ENCODE measurements around the gene TBL1X. TPM values are rescaled to one million over a fixed set of nuclear protein-coding genes. Genes with fewer than 3 reads are reported as not detected.

The TBL1X gene
- total and polyA plus RNA-seq, 12 donors: 5.0 to 256 (median 28.1) TPM

DNA sequence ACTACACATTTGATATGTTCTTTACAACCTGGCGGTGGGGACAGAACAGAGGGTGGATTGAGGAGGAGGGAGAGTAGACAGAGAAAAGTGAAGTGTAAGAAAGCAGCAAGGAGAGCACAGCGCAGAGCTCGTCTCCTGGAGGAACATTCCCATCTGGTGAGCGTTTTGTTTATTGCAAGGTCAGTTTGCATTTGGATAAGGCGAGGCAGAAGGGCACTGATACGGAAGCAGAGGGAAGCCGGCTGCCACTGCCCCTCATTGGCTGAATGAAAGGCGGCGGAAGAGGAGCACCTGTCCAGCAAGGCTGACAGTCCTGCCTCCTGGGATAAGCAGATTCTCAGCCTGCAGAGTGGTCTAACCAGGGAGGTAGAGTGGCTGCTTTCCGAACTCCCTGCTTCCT is 217.6 kb downstream of the TBL1X start:
- Histone ChIP-seq H3K27me3 (no peaks in the 10 kb centered on the region), H3K9me3 (replicated peaks in 1 of 3) (no peaks in the 10 kb centered on the region), H3K4me1 (replicated peaks in 1 of 2) (peaks cover 0 to 3% of the 10 kb centered on the region in 2 donors), H3K27ac (no peak overlapping the region), H3K4me3 (no peak overlapping the region), H3K36me3 (replicated peaks in 1 of 2) (no peaks in the 10 kb centered on the region)
- DNase-seq: peak in 1 of 7 donors; percentile 1
- TF ChIP-seq POLR2A (IDR thresholded peaks at IDR 0.05): no peak
- TF ChIP-seq, protein P1, sequence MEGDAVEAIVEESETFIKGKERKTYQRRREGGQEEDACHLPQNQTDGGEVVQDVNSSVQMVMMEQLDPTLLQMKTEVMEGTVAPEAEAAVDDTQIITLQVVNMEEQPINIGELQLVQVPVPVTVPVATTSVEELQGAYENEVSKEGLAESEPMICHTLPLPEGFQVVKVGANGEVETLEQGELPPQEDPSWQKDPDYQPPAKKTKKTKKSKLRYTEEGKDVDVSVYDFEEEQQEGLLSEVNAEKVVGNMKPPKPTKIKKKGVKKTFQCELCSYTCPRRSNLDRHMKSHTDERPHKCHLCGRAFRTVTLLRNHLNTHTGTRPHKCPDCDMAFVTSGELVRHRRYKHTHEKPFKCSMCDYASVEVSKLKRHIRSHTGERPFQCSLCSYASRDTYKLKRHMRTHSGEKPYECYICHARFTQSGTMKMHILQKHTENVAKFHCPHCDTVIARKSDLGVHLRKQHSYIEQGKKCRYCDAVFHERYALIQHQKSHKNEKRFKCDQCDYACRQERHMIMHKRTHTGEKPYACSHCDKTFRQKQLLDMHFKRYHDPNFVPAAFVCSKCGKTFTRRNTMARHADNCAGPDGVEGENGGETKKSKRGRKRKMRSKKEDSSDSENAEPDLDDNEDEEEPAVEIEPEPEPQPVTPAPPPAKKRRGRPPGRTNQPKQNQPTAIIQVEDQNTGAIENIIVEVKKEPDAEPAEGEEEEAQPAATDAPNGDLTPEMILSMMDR (IDR thresholded peaks at IDR 0.05): peak in 2 of 6 experiments; percentile 10 to 30
- WGBS, 4 donors: 53 to 80% (median 64%) methylated on average over 7 to 10 of the region's 10 CpGs
- intact Hi-C loops (cut with DNase I): no loop called here

DNA sequence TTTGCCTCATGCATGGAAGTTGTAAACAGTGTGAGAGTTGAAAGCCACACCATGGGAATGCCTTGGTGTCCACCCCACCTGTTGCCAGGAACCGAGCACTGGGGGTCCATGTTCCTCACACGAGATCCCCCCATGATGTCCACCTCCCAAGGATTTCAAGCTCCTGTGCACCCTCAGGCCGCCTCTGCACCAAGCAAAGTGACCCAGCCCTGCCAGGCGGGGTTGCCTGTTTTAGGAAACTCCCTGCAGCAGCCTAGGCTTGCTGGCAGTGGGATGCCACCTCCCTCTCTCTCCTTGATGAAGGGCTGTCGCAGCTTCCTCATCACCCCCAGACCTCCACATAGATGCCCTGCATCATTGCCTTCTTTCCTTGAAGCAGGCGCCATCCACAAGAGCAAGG is 218.0 kb downstream of the TBL1X start:
- WGBS, 4 donors: 79 to 100% (median 96%) methylated on average over 1 to 6 of the region's 6 CpGs
- TF ChIP-seq, protein P1 (IDR thresholded peaks at IDR 0.05): no peak
- TF ChIP-seq POLR2A (IDR thresholded peaks at IDR 0.05): no peak
- Histone ChIP-seq H3K4me3 (no peak overlapping the region), H3K27me3 (no peaks in the 10 kb centered on the region), H3K4me1 (replicated peaks in 1 of 2) (no peaks in the 10 kb centered on the region), H3K27ac (no peak overlapping the region), H3K9me3 (replicated peaks in 1 of 3) (no peaks in the 10 kb centered on the region), H3K36me3 (replicated peaks in 1 of 2) (no peaks in the 10 kb centered on the region)
- no peak for DNase-seq
- intact Hi-C loops (cut with DNase I): no loop called here

DNA sequence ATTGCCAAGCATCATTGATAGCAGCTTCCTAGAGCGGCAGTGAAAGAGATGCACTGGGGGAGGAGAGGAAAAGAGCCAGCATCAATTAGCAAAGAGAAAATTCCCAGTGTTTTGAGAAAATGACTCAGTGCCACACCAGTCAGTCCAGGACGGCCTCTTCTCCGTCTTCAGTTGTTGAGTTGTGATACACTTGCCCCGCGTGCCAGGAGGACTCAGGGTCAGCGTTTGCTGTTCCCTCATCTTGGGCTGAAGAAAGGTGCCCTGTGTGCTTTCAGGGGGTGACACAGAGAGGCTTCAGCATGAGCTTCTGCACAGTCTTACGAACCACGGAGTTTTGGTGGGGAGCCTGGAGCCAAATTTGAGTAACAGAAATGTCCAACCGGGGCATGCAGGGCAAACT is 218.5 kb downstream of the TBL1X start:
- intact Hi-C loops (cut with DNase I): no loop called here
- TF ChIP-seq, protein P1 (IDR thresholded peaks at IDR 0.05): no peak
- TF ChIP-seq POLR2A (IDR thresholded peaks at IDR 0.05): no peak
- Histone ChIP-seq H3K27me3 (no peaks in the 10 kb centered on the region), H3K4me1 (replicated peaks in 1 of 2) (no peaks in the 10 kb centered on the region), H3K27ac (no peak overlapping the region), H3K9me3 (replicated peaks in 1 of 3) (no peaks in the 10 kb centered on the region), H3K4me3 (no peak overlapping the region), H3K36me3 (replicated peaks in 1 of 2) (peaks cover 0 to under 1% of the 10 kb centered on the region in 2 donors)
- 85 to 100% (median 94%) methylated on average over 1 to 9 of the region's 9 CpGs for WGBS, 4 donors
- no peak for DNase-seq

DNA sequence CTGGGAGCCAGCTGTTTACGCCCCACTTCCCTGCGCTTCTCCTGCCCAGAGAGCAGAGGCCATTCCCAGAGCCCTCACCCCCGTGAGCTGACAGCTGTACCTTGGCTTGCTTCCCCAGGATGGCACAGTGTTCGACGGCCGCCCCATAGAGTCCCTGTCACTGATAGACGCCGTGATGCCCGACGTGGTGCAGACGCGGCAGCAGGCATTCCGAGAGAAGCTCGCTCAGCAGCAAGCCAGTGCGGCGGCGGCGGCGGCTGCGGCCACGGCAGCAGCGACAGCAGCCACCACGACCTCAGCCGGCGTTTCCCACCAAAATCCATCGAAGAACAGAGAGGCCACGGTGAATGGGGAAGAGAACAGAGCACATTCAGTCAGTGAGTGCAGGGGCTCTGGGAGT is 223.0 kb downstream of the TBL1X start:
- Histone ChIP-seq H3K27me3 (no peaks in the 10 kb centered on the region), H3K4me3 (no peak overlapping the region), H3K27ac (no peak overlapping the region), H3K4me1 (replicated peaks in 1 of 2) (no peaks in the 10 kb centered on the region), H3K36me3 (replicated peaks in 1 of 2) (peaks cover 0 to 13% of the 10 kb centered on the region in 2 donors), H3K9me3 (replicated peaks in 1 of 3) (no peaks in the 10 kb centered on the region)
- WGBS, 4 donors: 89 to 97% (median 92%) methylated on average over 23 to 27 of the region's 27 CpGs; no CpG with 5 or more reads in 1 of the 4 donors
- DNase-seq: no peak
- intact Hi-C loops (cut with DNase I): no loop called here
- no peak for TF ChIP-seq POLR2A (IDR thresholded peaks at IDR 0.05)
- TF ChIP-seq, protein P1 (IDR thresholded peaks at IDR 0.05): no peak

Measured in adrenal gland (tissue), 12 donors.